ENCODE results near the gene LMAN1.

The LMAN1 gene

DNA sequence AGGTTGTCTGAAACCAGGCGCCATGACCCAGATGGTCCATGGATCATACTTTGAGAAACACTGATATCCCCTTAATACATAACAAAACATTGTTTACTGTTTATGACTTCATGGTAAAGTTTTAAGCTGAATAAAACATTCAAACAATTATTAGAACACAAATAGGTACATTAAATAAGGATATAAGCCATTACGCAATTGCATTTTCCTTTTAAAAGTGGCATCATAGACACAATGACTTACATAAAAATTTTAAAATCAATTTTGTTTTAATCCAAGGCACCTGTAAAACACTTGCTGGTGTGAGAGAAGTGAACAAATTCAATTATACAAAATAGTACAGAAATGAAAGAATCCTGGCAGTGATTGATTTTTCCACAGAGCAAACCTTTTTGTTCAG, 30.4 kb downstream of the LMAN1 start:
- TF ChIP-seq, protein P1, sequence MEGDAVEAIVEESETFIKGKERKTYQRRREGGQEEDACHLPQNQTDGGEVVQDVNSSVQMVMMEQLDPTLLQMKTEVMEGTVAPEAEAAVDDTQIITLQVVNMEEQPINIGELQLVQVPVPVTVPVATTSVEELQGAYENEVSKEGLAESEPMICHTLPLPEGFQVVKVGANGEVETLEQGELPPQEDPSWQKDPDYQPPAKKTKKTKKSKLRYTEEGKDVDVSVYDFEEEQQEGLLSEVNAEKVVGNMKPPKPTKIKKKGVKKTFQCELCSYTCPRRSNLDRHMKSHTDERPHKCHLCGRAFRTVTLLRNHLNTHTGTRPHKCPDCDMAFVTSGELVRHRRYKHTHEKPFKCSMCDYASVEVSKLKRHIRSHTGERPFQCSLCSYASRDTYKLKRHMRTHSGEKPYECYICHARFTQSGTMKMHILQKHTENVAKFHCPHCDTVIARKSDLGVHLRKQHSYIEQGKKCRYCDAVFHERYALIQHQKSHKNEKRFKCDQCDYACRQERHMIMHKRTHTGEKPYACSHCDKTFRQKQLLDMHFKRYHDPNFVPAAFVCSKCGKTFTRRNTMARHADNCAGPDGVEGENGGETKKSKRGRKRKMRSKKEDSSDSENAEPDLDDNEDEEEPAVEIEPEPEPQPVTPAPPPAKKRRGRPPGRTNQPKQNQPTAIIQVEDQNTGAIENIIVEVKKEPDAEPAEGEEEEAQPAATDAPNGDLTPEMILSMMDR (IDR thresholded peaks at IDR 0.05; ENCODE audit: low read depth, low read length, missing control alignments): no peak
- no peak overlapping the region for H3K4me3 ChIP-seq (ENCODE audit: low read depth, low read length)
- no peak for DNase-seq (ENCODE audit: low read depth)

DNA sequence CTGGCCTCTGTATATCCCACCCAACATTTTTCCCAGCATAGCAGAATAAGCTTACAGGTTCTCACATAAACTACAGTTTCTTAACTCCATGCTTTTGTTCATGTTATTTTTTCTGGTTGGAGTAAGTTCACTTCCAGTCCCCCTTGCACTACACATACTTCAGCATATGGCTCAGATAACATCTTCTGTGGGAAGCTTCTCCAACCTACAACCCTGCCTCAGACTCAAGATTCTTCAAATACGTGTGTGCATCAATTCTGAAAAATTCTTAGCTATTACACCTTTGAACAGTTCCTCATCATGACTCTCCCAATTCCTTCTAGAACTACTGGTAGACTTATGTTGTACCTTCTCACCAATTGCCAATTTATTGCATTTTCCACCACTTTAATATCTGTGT, 33.1 kb downstream of the LMAN1 start:
- no peak overlapping the region for H3K4me3 ChIP-seq (ENCODE audit: low read depth, low read length)
- no peak for DNase-seq (ENCODE audit: low read depth)
- TF ChIP-seq, protein P1 (IDR thresholded peaks at IDR 0.05; ENCODE audit: low read depth, low read length, missing control alignments): no peak

- no peak overlapping the region for H3K4me3 ChIP-seq (ENCODE audit: low read depth, low read length)
- no peak for DNase-seq (ENCODE audit: low read depth)
- TF ChIP-seq, protein P1 (IDR thresholded peaks at IDR 0.05; ENCODE audit: low read depth, low read length, missing control alignments): no peak
Measured at GRCh38 chr18:59324623-59324971, 34.5 kb downstream of the LMAN1 start.

DNA sequence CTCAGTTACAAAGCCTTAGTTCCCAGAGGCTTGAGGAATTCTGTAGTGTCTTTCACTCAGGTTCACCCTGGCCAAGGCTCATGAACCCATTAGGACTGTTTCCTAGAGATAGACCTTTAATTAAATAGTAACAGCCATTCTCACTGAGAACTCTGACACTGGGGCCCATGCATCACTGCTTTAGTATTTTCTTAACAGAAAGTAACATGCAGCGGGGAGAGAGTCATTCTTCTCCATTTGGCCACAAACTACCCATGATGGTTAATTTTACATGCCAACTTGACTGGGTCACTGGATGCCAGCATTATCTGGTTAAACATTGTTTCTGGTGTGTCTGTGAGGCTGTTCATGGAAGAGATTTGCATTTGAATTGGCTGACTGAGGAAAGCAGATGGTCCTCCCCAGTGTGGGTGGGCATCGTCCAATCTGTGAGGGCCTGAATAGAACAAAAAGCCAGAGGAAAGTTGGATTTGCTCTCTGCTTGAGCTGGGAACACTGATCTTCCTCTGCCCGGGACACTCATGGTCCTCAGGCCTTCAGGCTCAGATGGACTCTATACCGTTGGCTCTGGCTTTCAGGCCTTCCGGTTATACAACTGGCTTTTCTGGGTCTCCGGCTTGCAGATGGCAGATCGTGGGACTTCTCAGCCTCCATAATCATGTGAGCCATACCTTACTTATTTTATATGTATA, 35.0 kb downstream of the LMAN1 start:
- no peak for DNase-seq (ENCODE audit: low read depth)
- TF ChIP-seq, protein P1 (IDR thresholded peaks at IDR 0.05; ENCODE audit: low read depth, low read length, missing control alignments): no peak
- no peak overlapping the region for H3K4me3 ChIP-seq (ENCODE audit: low read depth, low read length)

DNA sequence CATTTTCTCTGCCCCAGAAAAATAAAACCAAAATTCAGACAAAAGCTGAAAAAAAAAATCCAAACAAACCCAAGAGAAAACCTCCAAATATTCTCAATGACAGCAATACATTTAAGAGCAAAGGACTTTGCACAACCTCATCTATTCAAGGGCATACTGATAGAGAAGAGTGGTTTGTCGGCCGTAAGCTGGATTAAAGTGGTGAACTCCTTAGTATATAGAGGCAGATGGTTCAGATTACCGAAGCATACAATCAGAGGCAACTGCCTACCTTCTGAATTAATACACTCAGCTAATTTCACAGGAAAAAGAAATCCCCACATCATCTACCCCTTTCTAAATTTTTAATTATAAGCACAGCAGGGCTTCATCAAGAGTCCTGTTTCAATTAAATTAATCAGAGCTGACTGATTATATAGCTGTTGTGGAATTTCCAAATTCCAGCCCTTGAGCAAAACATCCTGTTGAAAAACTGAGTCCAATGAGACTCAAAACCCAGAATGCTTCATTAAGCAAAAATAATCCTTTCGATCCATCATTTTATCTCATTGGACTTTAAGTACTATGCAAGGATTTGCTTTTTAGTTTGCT, 40.5 kb downstream of the LMAN1 start, which contains the start of gene CPLX4:
Gene CPLX4 (minus strand): TSS at position 190 of the 591 bp plus-strand sequence. CDS start 187 bp downstream, at position 3.
- H3K4me3 ChIP-seq (ENCODE audit: low read depth, low read length): no peak within 1 kb of the TSS
- TF ChIP-seq, protein P1 (IDR thresholded peaks at IDR 0.05; ENCODE audit: low read depth, low read length, missing control alignments): no peak
- DNase-seq (ENCODE audit: low read depth): no peak

DNA sequence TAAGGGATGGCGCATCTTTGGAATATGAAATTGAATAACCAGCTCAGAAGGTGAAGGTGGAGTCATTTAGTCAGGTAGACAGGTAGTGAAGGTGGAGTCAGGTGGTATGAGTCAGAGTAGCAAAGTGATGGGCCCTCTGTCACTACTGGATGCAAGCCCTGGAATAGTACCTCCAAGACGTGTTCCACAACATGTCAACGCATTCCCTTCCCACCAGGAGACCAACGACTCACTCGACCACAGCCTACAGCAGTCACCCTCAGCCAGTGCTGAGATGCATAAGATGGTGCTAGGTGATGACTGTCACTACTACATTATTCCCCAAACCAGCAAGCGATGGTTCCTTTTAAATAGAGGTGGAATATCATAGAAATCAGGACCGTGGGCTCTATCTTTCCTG, 47.4 kb downstream of the LMAN1 start:
- DNase-seq (ENCODE audit: low read depth): no peak

More for the DNA sequence above, 47.4 kb downstream of the LMAN1 start:
- H3K4me3 ChIP-seq (ENCODE audit: low read depth, low read length): no peak overlapping the region
- TF ChIP-seq, protein P1 (IDR thresholded peaks at IDR 0.05; ENCODE audit: low read depth, low read length, missing control alignments): no peak

Measured in GM12864 (cell line).